Neutrophil (primary cell): ENCODE results near the gene SEC22A.

ENCODE experiments used
- H3K27ac ChIP-seq: fragments of 200-600 bp; sonication (generic); 2 replicates; pipeline ENCODE4 v1.5.1; 2016; ENCODE audit warnings: mild to moderate bottlenecking, moderate library complexity
- H3K27me3 ChIP-seq: fragments of 200-600 bp; sonication (generic); 2 replicates; pipeline ENCODE4 v1.6.0; 2016; ENCODE audit warnings: mild to moderate bottlenecking
- H3K36me3 ChIP-seq: fragments of 200-600 bp; sonication (generic); 2 replicates; pipeline ENCODE4 v1.5.1; 2017
- H3K4me1 ChIP-seq, 2 experiments: fragments of 200-600 bp in 1 of 2; sonication (generic) in 1 of 2; 1 replicate in 1 of 2; 2 replicates in 1 of 2; pipeline versions ENCODE4 v1.5.1 to v1.6.1; 2013 to 2016; ENCODE audit warnings: low read depth in 1 of 2, low read length in 1 of 2, mild to moderate bottlenecking in 1 of 2, moderate library complexity in 1 of 2; ENCODE audit not compliant: control insufficient read depth in 1 of 2, insufficient read depth in 1 of 2
- H3K4me3 ChIP-seq, 2 experiments: fragments of 200-600 bp in 1 of 2; sonication (generic) in 1 of 2; 1 replicate in 1 of 2; 2 replicates in 1 of 2; pipeline ENCODE4 v1.5.1; 2013 to 2016; ENCODE audit warnings: low read depth in 1 of 2, low read length in 1 of 2, mild to moderate bottlenecking in 1 of 2, moderate library complexity in 1 of 2
- H3K9me3 ChIP-seq: fragments of 200-600 bp; sonication (generic); 2 replicates; pipeline ENCODE4 v1.5.1; 2016
- CTCF ChIP-seq: fragments of 200-600 bp; sonication (generic); IDR thresholded peaks from 2 replicates; pipeline ENCODE4 v1.5.1; 2016; ENCODE audit warnings: antibody characterized with exemption

The SEC22A gene

GRCh38 chr3:123201557-123202427 is at the start of gene SEC22A:
Gene SEC22A, plus strand, starts transcription at chr3:123201943. Its CDS starts 7,275 bp downstream, at chr3:123209218.
- TF ChIP-seq CTCF = no peak
- peaks cover 9 to 11% of the 10 kb centered on the region in 2 experiments for H3K4me1 ChIP-seq
- no peaks in the 10 kb centered on the region for H3K36me3 ChIP-seq
- peak within 1 kb of the TSS; percentile 53 for H3K27ac ChIP-seq
- peak within 1 kb of the TSS; percentile 72 to 88 for H3K4me3 ChIP-seq
- H3K27me3 ChIP-seq = no peaks in the 10 kb centered on the region
- H3K9me3 ChIP-seq = no peaks in the 10 kb centered on the region

GRCh38 chr3:123152687-123153086 is 49.1 kb upstream of the SEC22A start:
- H3K27me3 ChIP-seq = no peaks in the 10 kb centered on the region
- no peaks in the 10 kb centered on the region for H3K36me3 ChIP-seq
- no peak for TF ChIP-seq CTCF
- H3K9me3 ChIP-seq = no peaks in the 10 kb centered on the region
- H3K4me3 ChIP-seq = no peak overlapping the region
- H3K4me1 ChIP-seq = peaks cover 0 to 5% of the 10 kb centered on the region in 2 experiments
- H3K27ac ChIP-seq = no peak overlapping the region

GRCh38 chr3:123153125-123154019 is 48.4 kb upstream of the SEC22A start:
- H3K27ac ChIP-seq = no peak overlapping the region
- no peaks in the 10 kb centered on the region for H3K9me3 ChIP-seq
- H3K27me3 ChIP-seq = no peaks in the 10 kb centered on the region
- TF ChIP-seq CTCF = no peak
- peaks cover 0 to 5% of the 10 kb centered on the region in 2 experiments for H3K4me1 ChIP-seq
- no peaks in the 10 kb centered on the region for H3K36me3 ChIP-seq
- no peak overlapping the region for H3K4me3 ChIP-seq

- Histone ChIP-seq H3K27ac (no peak overlapping the region), H3K9me3 (no peaks in the 10 kb centered on the region), H3K4me1 (peaks cover 0 to 5% of the 10 kb centered on the region in 2 experiments), H3K27me3 (no peaks in the 10 kb centered on the region), H3K36me3 (no peaks in the 10 kb centered on the region), H3K4me3 (no peak overlapping the region)
- TF ChIP-seq CTCF = no peak
These were observed 47.4 kb upstream of the SEC22A start for GRCh38 chr3:123154020-123154985.
